Pancreas (tissue), 10 donors: ENCODE results near the gene UBE2G2. TPM values are rescaled to one million over a fixed set of nuclear protein-coding genes. Genes with fewer than 3 reads are reported as not detected.

Experiments used
- ATAC-seq, 4 donors: fragments of 200-7000 bp; cut with Tn5 transposase; one replicate each; pipeline versions ENCODE4 v1.8.0 to v1.9.1; 2020; ENCODE audit warnings: mild to moderate bottlenecking in 4 of 4, moderate library complexity in 4 of 4
- DNase-seq, 6 donors: peaks; one replicate each; pipeline ENCODE4 v3.0.0-alpha.2; 2020
- FAIRE-seq: peaks from 2 replicates; lab custom pipeline; 2012; peaks lifted over from hg19 to GRCh38; lab: Jason Lieb, UNC
- H3K27ac ChIP-seq, 4 donors: fragments of 200-600 bp; sonication (generic); 1 replicate in 3 of 4; 2 replicates in 1 of 4; pipeline versions ENCODE4 v1.5.0 to v1.8.0; 2020
- H3K27me3 ChIP-seq, 4 donors: fragments of 200-600 bp; one replicate each; pipeline ENCODE4 v1.8.0; 2021
- H3K36me3 ChIP-seq, 3 donors: fragments of 200-600 bp; sonication (generic) in 1 of 3; one replicate each; pipeline versions ENCODE4 v1.5.0 to v1.8.0; 2020 to 2021
- H3K4me1 ChIP-seq, 3 donors: fragments of 200-600 bp; one replicate each; pipeline ENCODE4 v1.8.0; 2021
- H3K4me3 ChIP-seq, 4 donors: fragments of 200-600 bp; sonication (generic) in 2 of 4; one replicate each; pipeline versions ENCODE4 v1.5.0 to v1.8.0; 2020 to 2021
- H3K9me3 ChIP-seq, 4 donors: fragments of 200-600 bp; one replicate each; pipeline ENCODE4 v1.8.0; 2021
- CTCF ChIP-seq, 4 donors: fragments of 200-600 bp; sonication (generic) in 3 of 4; IDR thresholded peaks; one replicate each; pipeline versions ENCODE4 v1.5.0 to v1.8.0; 2021; ENCODE audit warnings: antibody characterized with exemption in 4 of 4
- WGBS, 2 donors: extraction: QIAGEN DNeasy Blood & Tissue Kit; methylation state at CpG; one replicate each; pipeline ENCODE4 v1.1.7; 2013; 5-methylcytosine and 5-hydroxymethylcytosine counted together
- intact Hi-C, 3 donors: fragments of 100-400 bp; cut with DNase I; formaldehyde crosslinking; loops; one replicate each; pipeline versions ENCODE4 v1.11.1 to v1.14.2; 2022
- polyA plus RNA-seq, 2 donors: library from polyadenylated mRNA; stranded (reverse); fragments of 200-250 nt; gene quantifications; one replicate each; pipeline ENCODE4 v1.2.3, GENCODE V29; 2013
- total RNA-seq, 6 donors: library from RNA; stranded (reverse); fragmentation: NEBNext Ultra II Directional in 4 of 6; extraction: Animal tissue kit (Norgen Biotek cat#: 25700) in 4 of 6; gene quantifications; one replicate each; pipeline versions ENCODE4 v1.2.1 to v1.2.4, GENCODE V29; 2021 to 2023
- donor health status: healthy with polysubstance abuse.
- donor health status: DM: no; HTN: no; CAD: no; lungs with moderate emphysema.
- donor health status: DM: no; HTN: no; CAD: no.
- donor health status: control.
- donor health status: control.
- donor health status: Bipolar disorder and iron deficiency.
- donor health status: DM: yes; HTN: yes; CAD: no.
- donor health status: DM: no; HTN: no; CAD: no.
- donor health status: DM: no; HTN: no; CAD: no.
- donor health status: DM: yes; HTN: yes; CAD: no.

Gene UBE2G2
- total and polyA plus RNA-seq, 8 donors = 30.5 to 53.2 (median 42.2) TPM

- Histone ChIP-seq H3K36me3 (no peaks in the 10 kb centered on the region), H3K27me3 (no peaks in the 10 kb centered on the region), H3K4me1 (no peaks in the 10 kb centered on the region), H3K4me3 (peak overlapping the region; percentile 51 to 84 (median 80)), H3K27ac (no peak overlapping the region), H3K9me3 (no peaks in the 10 kb centered on the region)
- 61 to 71% methylated on average over 45 to 57 of the region's 57 CpGs for WGBS, 2 donors
- no peak for ATAC-seq
- TF ChIP-seq CTCF (IDR thresholded peaks at IDR 0.05) = no peak
- no peak for FAIRE-seq
- DNase-seq = peak in 5 of 6 donors; percentile 28 to 68 (median 38)
- intact Hi-C loops = no loop called here
These were observed 15.3 kb upstream of the UBE2G2 start for GRCh38 chr21:44816761-44817505.

- 67 to 68% methylated on average over 10 of the region's 10 CpGs for WGBS, 2 donors
- Histone ChIP-seq H3K36me3 (no peaks in the 10 kb centered on the region), H3K4me1 (no peaks in the 10 kb centered on the region), H3K27me3 (no peaks in the 10 kb centered on the region), H3K9me3 (no peaks in the 10 kb centered on the region), H3K27ac (no peak overlapping the region), H3K4me3 (no peak overlapping the region)
- FAIRE-seq (no peak), DNase-seq (peak in 2 of 6 donors; percentile 31 to 36), ATAC-seq (no peak)
- intact Hi-C loops = no loop called here
- TF ChIP-seq CTCF (IDR thresholded peaks at IDR 0.05) = no peak
These were observed 14.4 kb upstream of the UBE2G2 start for GRCh38 chr21:44815852-44816628.

GRCh38 chr21:44815225-44815624 is 13.6 kb upstream of the UBE2G2 start:
- FAIRE-seq (no peak), ATAC-seq (no peak), DNase-seq (peak in 1 of 6 donors; percentile 63)
- TF ChIP-seq CTCF (IDR thresholded peaks at IDR 0.05) = no peak
- Histone ChIP-seq H3K27me3 (no peaks in the 10 kb centered on the region), H3K9me3 (no peaks in the 10 kb centered on the region), H3K27ac (no peak overlapping the region), H3K36me3 (no peaks in the 10 kb centered on the region), H3K4me3 (no peak overlapping the region), H3K4me1 (no peaks in the 10 kb centered on the region)
- intact Hi-C loops = no loop called here
- 87 to 91% methylated on average over 6 to 8 of the region's 8 CpGs for WGBS, 2 donors

- H3K27me3 ChIP-seq = no peaks in the 10 kb centered on the region
- no peaks in the 10 kb centered on the region for H3K36me3 ChIP-seq
- DNase-seq (no peak), FAIRE-seq (no peak), ATAC-seq (no peak)
- H3K4me1 ChIP-seq = no peaks in the 10 kb centered on the region
- H3K9me3 ChIP-seq = no peaks in the 10 kb centered on the region
- TF ChIP-seq CTCF (IDR thresholded peaks at IDR 0.05) = no peak
- H3K4me3 ChIP-seq = no peak overlapping the region
- H3K27ac ChIP-seq = no peak overlapping the region
- 77 to 88% methylated on average over 11 of the region's 11 CpGs for WGBS, 2 donors
- intact Hi-C loops = no loop called here
These were observed 12.9 kb upstream of the UBE2G2 start for GRCh38 chr21:44814498-44815023.
